Stimulated activated CD4-positive, alpha-beta T cell treated with anti-CD3 and anti-CD28 coated beads, Interleukin-1b, Interleukin-23, amount 100 ng/mL, for 24 hours (primary cell): ENCODE measurements around the gene CHST9.
"Not testable (repeated sequence)": the region's sequence is repeated elsewhere in the genome, so short reads cannot be mapped to it uniquely, and the experiment has no call there.

ENCODE experiments used
- DNase-seq, 4 experiments: peaks; one replicate each; pipeline ENCODE4 v3.0.0-alpha.2; 2020; ENCODE audit warnings: low read depth in 4 of 4, low spot score in 1 of 4

CHST9 gene, protein sequence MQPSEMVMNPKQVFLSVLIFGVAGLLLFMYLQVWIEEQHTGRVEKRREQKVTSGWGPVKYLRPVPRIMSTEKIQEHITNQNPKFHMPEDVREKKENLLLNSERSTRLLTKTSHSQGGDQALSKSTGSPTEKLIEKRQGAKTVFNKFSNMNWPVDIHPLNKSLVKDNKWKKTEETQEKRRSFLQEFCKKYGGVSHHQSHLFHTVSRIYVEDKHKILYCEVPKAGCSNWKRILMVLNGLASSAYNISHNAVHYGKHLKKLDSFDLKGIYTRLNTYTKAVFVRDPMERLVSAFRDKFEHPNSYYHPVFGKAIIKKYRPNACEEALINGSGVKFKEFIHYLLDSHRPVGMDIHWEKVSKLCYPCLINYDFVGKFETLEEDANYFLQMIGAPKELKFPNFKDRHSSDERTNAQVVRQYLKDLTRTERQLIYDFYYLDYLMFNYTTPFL

DNA sequence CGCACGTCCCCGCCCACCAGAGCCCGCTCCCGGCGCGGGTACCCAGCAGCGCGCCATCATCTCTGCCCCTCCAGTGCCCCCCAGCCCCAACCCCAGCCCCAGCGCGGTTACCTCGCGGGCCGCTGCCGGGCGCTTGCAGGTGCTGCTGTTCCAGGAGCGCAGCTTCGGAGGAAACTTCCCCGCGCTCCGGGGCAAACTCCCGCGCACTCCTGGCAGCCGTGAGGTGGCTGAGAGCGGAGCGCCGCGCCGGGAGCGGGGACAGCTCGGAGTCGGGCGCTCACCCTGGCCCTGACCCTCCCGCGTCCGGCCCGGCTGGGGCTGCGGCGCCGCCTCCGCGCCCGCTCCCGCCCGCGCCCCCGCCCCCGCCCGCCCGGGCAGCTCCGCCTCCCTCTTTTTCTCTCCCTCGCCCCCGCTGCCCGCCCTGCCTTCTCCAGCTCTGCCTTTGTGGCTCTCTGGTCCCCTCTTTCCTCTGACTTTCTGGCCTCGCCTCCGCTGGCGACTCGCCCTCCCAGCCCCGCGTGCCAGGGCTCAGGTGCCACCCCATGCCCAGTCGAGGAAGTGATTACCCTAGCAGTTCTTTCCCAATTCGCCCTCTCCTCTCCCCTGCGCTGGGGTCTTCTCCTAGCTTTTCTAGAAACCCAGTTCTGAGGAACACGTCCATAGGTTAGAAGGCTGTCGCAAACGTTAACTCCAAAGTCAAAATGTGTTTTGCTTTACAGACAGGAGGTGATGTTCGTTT lies at the start of gene CHST9:
Gene CHST9 (minus strand): TSS at position 284 of the 739 bp plus-strand sequence. CDS start 42,499 bp downstream, outside the sequence.
- no peak for DNase-seq

DNA sequence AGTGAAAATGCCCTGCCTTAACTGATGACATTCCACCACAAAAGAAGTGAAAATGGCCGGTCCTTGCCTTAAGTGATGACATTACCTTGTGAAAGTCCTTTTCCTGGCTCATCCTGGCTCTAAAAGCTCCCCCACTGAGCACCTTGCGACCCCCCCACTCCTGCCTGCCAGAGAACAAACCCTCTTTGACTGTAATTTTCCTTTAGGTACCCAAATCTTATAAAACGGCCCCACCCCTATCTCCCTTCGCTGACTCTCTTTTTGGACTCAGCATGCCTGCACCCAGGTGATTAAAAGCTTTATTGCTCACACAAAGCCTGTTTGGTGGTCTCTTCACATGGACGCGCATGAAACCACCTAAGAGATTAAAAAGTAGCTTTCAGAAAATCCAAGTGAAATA lies 47.2 kb upstream of the CHST9 start:
- not testable (repeated sequence) for DNase-seq

DNA sequence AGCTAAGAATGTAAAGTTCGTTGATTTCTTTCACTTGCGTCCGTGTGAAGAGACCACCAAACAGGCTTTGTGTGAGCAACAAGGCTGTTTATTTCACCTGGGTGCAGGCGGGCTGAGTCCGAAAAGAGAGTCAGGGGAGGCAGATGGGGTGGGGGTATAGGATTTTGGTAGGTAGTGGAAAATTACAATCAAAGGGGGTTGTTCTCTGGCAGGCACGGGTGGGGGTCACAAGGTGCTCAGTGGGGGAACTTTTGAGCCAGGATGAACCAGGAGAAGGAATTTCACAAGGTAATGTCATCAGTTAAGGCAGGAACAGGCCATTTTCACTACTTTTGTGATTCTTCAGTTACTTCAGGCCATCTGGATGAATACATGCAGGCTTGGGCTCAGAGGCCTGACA lies 46.6 kb upstream of the CHST9 start:
- DNase-seq: not testable (repeated sequence)

DNA sequence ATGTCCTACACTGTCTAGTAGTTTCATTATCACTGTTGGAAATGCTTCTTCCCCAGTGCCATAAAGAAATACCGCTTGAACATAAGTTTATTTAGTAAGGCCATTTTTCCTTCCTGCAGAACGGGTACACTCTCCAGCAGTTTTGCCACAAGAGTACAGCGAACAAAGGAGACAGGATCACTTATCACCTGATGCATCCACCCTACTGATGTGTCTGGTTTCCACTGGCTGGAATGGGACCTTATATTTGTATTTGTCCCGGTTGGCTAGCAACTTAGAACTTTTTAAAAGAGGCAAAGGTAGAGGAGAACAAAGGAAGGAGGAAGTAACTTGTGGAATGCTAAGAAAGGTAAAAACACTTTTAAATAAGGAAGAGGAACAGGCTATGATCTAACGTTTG lies 46.1 kb upstream of the CHST9 start:
- DNase-seq: not testable (repeated sequence)

DNA sequence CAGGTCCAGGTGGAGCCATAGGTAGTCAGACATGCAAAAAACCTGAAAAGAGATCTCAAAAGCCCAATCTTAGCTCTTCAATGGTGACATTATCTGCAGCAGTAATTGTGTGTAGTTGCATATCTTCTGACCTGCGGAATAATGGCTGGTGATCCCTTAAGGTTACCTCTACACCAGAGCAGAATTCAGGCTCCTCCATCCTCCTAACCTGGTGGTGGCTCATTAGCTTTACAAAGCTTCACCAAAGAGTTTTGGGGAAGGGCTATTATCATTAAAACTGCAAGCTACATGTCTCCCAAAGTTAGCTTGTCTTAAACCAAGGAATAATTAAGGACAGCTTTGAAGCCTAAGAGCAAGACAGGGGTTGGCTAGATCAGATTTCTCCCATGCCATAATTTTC lies 42.6 kb upstream of the CHST9 start:
- no peak for DNase-seq

DNA sequence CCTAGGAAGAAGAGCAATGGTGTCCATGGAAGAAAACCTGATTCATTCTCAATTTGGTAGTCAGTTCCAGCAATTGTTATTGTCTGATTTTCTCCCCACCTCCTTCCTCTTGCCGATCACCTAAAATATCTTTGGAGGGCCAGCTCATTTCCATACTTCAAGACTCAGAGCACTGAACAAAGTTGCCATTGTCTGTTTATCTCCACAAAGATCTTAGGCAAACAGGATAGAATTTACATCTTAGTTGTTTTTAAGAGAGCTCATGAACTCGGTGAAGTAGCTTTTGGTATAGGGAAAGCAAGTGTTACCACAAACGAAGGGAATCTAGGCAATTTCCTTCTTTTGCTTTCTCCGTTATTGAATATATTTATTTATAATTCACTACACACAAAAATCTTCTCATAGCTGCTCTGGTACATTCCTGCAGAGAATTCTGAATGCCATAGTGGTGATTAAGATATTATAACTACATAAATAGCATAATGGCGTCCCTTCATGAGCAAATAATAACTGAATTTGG lies 41.5 kb upstream of the CHST9 start:
- no peak for DNase-seq

DNA sequence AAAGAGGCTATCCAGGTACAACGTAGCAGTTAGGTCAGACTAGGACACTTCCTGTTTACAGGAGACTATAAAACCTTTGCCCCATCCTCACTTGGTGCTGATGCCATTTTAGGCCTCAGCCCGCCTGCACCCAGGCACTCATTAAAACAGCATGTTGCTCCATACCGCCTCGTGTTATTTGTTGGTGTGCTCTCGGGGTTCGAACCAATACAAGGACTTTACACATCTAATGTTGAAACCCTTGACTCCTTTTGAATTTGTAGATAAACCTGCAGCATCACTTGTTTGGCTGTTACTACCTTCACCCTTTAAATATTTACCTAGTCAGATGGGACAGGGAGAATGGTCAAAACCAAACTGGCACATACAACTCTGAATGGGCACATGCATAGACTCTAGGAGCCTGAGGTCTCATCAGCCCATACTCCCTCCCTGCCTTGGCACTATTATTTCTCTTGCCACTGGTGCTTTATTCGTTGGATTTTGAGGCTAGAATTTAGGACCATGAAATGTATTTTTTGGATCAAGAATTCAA lies 40.9 kb upstream of the CHST9 start:
- DNase-seq: no peak

DNA sequence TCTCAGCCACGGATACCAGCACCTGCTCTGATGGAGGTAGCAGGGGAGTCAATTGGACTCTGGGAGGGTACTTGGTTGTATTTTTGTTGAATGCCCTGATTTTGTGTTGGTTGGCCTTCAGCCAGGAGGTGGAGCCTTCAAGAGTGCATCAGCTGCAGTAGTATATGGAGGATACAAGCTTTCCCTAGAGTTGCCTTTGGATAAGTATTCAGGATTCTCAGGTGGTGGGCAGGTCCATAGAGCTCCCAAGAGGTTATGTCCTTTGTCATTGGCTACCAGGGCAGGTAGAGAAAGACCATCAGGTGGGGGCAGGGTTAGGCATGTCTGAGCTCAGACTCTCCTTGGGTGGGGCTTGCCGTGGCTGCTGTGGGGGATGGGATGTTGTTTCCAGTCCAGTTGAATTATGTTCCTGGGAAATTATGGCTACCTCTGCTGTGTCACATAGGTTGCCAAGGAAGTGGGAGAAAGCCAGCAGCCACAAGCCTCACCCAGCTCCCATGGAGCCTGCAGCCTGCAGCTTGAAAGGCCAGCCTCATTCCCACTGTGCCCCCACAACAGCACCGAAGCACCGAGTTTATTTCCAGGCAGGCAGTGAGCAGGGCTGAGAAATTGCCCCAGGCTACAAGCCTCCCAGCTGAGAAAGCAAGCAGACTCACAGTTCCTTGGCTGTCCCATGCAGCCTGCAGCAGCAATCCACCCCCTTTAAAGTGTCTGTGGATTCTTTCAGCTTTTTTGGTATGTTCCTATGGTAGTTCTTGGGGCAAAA lies 38.6 kb upstream of the CHST9 start:
- no peak for DNase-seq

DNA sequence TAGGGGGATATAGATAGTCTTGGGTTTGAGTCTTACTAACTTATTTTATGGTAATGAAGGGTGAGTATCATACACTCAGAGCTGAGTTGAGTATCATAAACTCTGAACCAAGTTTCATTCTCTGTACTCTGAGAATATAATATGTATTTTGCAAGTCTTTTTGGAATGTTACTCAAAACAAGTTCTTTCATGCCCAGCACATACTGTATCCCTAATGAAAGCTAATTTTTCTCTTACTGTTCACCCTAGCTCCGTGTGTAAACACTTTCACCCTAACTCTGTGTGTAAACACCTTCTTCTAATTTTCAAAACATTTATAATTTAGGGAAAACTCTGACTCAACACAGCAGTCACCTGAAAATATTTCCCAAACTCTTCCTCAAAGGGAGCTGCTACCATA lies 29.7 kb upstream of the CHST9 start:
- no peak for DNase-seq

DNA sequence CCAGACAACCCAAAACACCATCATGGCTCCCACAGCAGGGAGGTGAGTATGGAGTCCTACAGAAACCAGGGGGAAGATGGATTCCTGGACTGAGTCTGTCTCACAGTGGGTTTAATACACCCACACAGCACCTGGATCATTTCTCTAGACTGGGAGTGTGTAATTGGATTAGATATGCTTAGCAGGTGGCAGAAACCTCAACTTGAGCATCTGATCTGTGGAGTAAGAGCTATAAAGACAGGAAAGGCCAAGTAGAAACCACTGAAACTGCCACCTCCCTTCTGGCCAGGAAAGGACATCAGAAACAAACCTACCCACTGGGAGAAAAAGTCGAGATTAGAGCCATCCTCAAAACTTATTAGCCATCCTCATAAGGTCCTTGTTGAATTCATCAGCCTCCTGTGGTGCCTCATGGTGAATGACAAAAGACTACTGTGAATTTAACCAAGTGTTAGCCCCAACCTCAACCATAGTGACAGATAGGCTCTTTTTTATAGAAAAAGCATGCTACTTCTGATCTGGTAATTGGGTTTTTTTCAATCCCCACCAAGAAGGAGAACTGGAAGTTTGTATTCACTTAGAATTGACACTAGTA lies 28.1 kb upstream of the CHST9 start:
- DNase-seq: no peak

DNA sequence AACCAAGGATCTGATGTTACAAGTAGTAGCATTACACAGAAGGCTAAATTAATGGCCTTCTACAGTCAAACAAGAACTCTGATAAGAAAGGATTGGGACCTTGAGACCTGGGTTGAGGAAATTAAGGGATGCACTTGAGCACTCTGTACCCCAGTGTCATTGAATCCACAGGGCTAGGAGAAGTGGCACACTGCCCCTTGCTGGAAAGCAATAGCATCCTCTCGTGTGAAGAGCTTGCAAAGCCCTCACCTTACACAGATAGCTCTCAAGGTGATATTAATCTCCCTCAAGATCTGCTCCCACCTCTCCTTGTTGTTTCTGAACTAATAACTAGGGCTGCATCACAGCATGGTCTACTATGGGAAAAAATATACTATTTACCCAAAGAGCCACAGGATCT lies 26.5 kb upstream of the CHST9 start:
- no peak for DNase-seq

DNA sequence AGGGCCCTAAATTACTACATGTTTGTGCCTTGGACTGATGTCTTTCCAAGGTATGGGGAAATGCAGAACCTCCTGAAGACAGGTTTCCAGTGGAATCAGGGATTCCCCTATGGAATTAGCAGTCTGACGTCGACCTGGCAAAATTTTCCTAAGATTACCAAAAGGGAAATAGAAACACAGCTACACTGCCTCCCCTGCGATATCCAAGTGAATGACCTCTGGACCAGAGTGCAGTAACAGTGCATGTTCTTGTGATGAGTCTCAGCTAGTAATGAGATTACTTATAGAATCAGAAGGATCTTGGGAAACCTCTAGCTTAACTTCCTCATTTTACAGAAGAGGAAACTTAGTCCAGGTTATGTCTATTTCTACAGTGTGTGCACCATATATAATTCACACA lies 21.3 kb upstream of the CHST9 start:
- DNase-seq: no peak

DNA sequence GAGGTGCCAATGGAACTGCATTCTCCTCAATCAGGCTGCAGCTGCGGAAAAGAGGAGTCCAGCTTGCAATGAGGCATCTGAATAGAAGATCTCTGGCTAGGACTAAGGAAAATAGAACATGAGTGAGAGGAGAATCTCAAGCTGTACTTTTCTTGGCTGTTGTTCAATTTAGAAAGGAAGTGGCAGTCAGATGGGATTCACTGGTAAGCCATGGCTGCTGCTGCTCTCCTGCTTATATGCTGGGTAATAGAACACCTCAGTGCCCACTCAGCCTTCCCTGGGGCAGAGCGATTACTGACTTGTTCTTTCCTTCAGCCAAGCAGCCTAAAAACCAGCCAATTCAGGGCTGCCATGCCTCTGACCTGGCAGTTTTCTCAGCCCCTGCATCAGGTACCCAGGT lies 17.6 kb upstream of the CHST9 start:
- no peak for DNase-seq

DNA sequence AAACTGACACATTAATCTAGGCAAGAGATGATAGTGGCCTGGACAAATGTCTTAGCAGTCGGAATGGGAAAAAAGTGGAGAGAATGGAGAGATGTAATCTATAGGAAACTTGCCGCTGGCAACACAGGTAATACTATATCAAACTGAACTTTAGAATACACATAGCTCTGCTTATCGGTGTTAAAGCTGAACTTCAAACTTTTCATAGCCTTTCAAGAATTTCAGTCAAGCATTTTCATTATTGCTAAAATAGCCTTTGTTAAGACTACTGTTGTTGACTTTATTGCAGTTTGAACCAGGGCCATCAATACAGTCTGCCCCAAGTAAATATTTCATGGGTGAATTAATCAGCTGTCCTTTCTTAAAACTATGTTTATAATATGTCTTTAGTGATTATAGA lies 12.9 kb upstream of the CHST9 start:
- DNase-seq: no peak

DNA sequence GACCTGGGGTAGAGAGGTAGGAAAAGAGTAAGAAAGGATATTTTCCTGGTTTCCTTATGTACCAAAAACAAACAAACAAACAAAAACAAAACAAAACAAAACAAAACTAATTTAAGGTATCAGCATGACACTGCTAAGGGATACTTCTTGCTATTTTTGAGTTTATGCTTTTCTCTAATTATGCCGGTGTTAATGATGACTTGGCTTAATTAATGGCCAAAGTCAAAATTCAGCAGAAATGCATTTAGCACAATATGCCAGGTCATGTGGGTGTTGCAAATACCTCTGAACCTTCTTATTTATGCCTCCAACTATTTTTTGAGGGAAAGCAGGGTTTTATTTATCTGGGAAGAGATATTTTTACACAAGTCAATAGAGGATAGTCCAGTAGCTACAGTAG lies 3.2 kb upstream of the CHST9 start:
- no peak for DNase-seq

DNA sequence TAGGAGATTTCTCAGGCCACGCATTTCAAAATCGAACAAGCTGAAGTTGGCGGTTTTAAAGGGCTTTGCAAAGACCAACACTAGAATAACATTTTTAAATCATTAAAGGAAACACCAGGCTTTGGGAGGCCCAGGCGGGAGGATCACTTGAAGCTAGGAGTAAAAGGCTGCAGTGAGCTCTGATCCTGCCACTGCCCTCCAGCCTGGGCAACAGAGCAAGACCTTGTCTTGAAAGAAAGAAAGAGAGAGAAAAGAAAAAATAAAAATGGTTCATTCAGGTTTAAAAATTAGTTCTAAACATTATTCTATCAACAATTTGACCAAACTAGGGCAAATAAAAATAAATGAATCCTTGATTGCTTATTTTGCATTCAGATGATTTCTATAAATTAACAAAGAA lies 789 bp upstream of the CHST9 start:
- no peak for DNase-seq

DNA sequence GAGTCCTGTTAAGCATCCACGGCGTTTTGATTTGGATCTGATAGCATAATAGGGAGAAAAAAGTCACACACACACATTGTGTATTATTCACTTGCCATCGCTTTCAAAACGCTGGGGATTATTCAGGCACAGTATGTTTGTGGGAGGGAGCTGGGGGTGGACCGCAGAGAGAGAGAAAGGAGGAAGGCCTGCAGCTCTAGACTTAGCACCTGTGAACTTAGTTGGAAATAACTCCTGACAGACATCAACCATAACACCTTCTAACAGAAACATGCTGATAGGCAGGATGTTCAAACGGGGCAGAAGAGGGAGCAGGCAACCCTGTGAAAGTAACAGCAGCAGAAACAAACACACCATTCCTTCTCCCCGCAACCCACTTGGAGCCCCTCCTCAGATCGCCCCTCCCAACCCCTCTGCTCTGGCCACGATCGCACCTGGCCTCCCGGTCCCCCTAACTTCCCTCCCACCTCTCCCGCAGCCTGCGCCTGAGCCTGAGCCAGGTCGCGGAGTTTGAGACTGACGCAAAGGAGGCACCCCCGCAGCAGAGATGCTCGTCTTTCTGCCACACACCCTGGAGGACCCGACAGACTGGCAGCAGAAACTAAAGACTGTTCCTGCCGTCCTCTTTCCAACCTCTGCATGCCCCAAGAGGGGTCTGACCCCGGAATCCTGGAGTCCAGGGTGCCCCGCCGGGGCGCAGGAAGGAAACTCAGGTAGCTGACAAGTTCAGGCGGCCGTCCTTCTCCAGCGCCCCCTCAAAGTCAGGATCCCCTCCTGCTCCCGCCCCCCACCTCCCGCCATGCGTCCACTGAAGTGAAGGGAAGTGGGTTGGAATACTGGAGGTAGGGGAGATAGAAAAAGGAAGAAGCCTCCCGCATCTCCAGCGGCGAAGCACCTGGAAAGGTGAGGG lies 738 bp downstream of the CHST9 start:
- DNase-seq: no peak

DNA sequence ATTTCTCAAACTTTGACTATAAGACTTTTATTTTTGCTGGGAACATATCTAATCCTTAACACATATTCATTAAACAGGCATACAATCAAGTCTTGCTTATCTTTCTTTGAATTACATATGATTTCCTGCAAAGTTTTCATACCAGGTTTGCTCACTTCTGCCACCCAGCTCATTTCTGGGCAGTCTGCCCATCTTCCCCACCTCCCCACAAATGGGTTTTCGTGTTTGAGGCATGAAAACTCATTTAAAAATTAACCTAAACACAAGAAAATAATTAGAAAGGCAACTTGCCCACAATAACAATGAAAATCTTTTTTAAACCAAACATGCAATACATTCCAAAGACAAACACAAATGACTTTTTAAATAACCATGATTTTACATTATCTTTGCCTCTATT lies 3.4 kb downstream of the CHST9 start:
- DNase-seq: no peak

DNA sequence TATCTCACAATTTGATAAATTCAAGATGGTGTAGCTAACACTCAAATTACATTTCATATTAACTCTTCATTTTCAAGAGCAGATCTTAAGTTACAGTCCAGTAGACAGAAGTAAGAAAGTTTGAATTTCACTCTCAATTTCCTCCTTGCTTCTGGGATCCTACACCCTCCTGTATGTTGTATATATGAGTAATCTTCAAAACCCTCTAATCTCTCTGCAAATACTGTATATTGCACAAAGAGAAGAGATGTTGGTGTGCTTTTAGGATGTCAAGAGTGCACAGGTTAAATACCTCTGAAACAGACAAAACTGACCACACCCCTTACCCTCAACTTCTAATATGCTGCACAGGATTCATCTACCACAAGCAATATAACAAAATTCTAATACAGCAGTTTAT lies 6.7 kb downstream of the CHST9 start:
- no peak for DNase-seq

DNA sequence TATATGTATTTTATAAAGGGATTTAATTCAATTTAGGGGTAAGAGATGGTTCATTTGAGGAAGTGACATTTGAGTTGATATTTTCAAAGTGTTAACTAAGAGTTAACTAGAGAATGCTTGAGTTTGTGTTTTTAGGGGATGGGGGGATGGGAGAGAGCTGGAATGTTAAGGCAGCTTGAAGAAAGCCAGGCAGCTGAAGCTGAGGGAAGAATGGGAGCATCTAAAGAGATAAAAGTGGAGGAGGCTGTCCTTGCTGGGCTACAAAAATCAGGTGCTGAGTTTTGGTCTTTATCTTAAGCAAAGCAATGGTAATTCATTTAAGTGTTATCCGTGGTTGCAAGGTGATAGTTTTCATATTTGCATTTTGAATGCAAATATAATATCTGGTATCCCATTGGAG lies 9.2 kb downstream of the CHST9 start:
- no peak for DNase-seq
